K562 (cell line): ENCODE measurements around the gene C2orf92. TPM values are rescaled to one million over a fixed set of nuclear protein-coding genes. Genes with fewer than 3 reads are reported as not detected.

Experiments
- ATAC-seq: fragments of 200-7000 bp; cut with Tn5 transposase; 3 replicates; pipeline ENCODE4 v1.9.1; 2020; ENCODE audit warnings: moderate library complexity
- BruUV-seq: library from RNA; stranded (reverse); fragments of 400-500 nt; replicated peaks from 2 replicates; lab custom pipeline; 2021; lab: Mats Ljungman, UMichigan
- CTCF ChIA-PET: fragments of 300-600 bp; formaldehyde crosslinking; extraction: SDS; loops from one replicate; lab custom pipeline; 2021; ENCODE audit warnings: low intra/inter-chr PET ratio; lab: Yijun Ruan, JAX
- POLR2A ChIA-PET: fragments of 300-600, 350-650 bp; sonication (Branson Sonifier 250); formaldehyde crosslinking; extraction: SDS; loops from one replicate; lab custom pipeline; 2021; ENCODE audit warnings: antibody characterized with exemption, inconsistent platforms; lab: Yijun Ruan, JAX
- DNase-seq, 4 experiments: peaks; one replicate each; pipeline versions ENCODE4 v3.0.0 to v3.0.0-alpha.2; 2011 to 2018; ENCODE audit warnings: low spot score in 3 of 4, mixed read lengths in 3 of 4; ENCODE audit errors: extremely low read depth in 1 of 4
- FAIRE-seq: peaks from 2 replicates; lab custom pipeline; 2011; peaks lifted over from hg19 to GRCh38; lab: Jason Lieb, UNC
- H2AFZ ChIP-seq: 2 replicates; pipeline ENCODE4 v1.6.0; 2011; ENCODE audit warnings: low read depth, low read length, control low read depth, inconsistent platforms
- H3K27ac ChIP-seq: fragments of 200-600 bp; 3 replicates; pipeline ENCODE4 v1.8.0; 2011; ENCODE audit warnings: low read depth, mild to moderate bottlenecking, control low read depth, inconsistent platforms, low read length, moderate library complexity, mixed read lengths; ENCODE audit errors: extremely low read depth
- H3K27me3 ChIP-seq, 2 experiments: fragments of 300-600 bp in 1 of 2; 2 replicates in 1 of 2; 3 replicates in 1 of 2; pipeline versions ENCODE4 v1.6.0 to v1.8.0; 2011; ENCODE audit warnings: inconsistent platforms in 2 of 2, low read length in 2 of 2, mild to moderate bottlenecking in 1 of 2, mixed read lengths in 1 of 2, moderate library complexity in 1 of 2; ENCODE audit not compliant: control insufficient read depth in 2 of 2, insufficient read depth in 2 of 2
- H3K36me3 ChIP-seq: fragments of 300-600 bp; 3 replicates; pipeline ENCODE4 v1.8.0; 2011; ENCODE audit warnings: mild to moderate bottlenecking, low read length, inconsistent platforms; ENCODE audit not compliant: control insufficient read depth, insufficient read depth
- H3K4me1 ChIP-seq, 2 experiments: fragments of 200-600 bp in 1 of 2; replicated peaks in 1 of 2; 2 replicates in 1 of 2; 3 replicates in 1 of 2; pipeline versions ENCODE4 v1.5.1 to v1.8.0; 2011; ENCODE audit warnings: inconsistent platforms in 2 of 2, low read length in 2 of 2, mild to moderate bottlenecking in 1 of 2, mixed read lengths in 1 of 2, moderate library complexity in 1 of 2; ENCODE audit not compliant: control insufficient read depth in 2 of 2, insufficient read depth in 2 of 2
- H3K4me2 ChIP-seq: 2 replicates; pipeline ENCODE4 v1.6.1; 2011; ENCODE audit warnings: low read length, control low read depth, inconsistent platforms, mixed read lengths; ENCODE audit not compliant: insufficient read depth
- H3K4me3 ChIP-seq: fragments of 200-600 bp; sonication (generic), shearing (Covaris generic); 2 replicates; pipeline ENCODE4 v1.5.1; 2016; ENCODE audit warnings: control low read depth, inconsistent platforms
- H3K79me2 ChIP-seq: fragments of 200-600 bp; 3 replicates; pipeline ENCODE4 v1.8.0; 2011; ENCODE audit warnings: low read length, inconsistent platforms; ENCODE audit not compliant: control insufficient read depth, insufficient read depth
- H3K9ac ChIP-seq, 2 experiments: 2 replicates each; pipeline versions ENCODE4 v1.6.0 to v1.6.1; 2011; ENCODE audit warnings: low read depth in 2 of 2, low read length in 2 of 2, control low read depth in 1 of 2, inconsistent platforms in 1 of 2, mild to moderate bottlenecking in 1 of 2, mixed read lengths in 1 of 2; ENCODE audit not compliant: insufficient read depth in 1 of 2
- H3K9me1 ChIP-seq: one replicate; pipeline ENCODE4 v1.6.0; 2011; ENCODE audit warnings: inconsistent platforms, mild to moderate bottlenecking, low read length, moderate library complexity; ENCODE audit not compliant: control insufficient read depth, insufficient read depth
- H3K9me3 ChIP-seq: replicated peaks from 2 replicates; pipeline ENCODE4 v1.5.1; 2011; ENCODE audit warnings: low read depth, low read length, inconsistent platforms; ENCODE audit not compliant: control insufficient read depth, insufficient read depth
- H4K20me1 ChIP-seq: replicated peaks from 2 replicates; pipeline ENCODE4 v1.6.1; 2011; ENCODE audit warnings: low read length, inconsistent platforms, mixed read lengths; ENCODE audit not compliant: control insufficient read depth, insufficient read depth
- CGGBP1 ChIP-seq: fragments of 250-450 bp; sonication (Bioruptor Pico); IDR thresholded peaks from 2 replicates; pipeline ENCODE4 v1.9.0; 2021; ENCODE audit warnings: mild to moderate bottlenecking
- E2F8 ChIP-seq: fragments of 450-650 bp; IDR thresholded peaks from 2 replicates; pipeline ENCODE4 v1.7.1; 2018; ENCODE audit warnings: mild to moderate bottlenecking, low read depth; ENCODE audit not compliant: partially characterized antibody
- ELF1 ChIP-seq: fragments of 200-800 bp; sonication (Bioruptor generic); IDR thresholded peaks from 2 replicates; pipeline ENCODE4 v1.6.1; 2016; ENCODE audit warnings: missing genetic modification characterization, missing compliant biosample characterization
- HSF4 ChIP-seq: fragments of 250-450 bp; sonication (Bioruptor Pico); IDR thresholded peaks from 2 replicates; pipeline ENCODE4 v2.1.2; 2022; ENCODE audit warnings: mild to moderate bottlenecking, moderate library complexity, borderline replicate concordance
- MCM3 ChIP-seq: fragments of 450-650 bp; IDR thresholded peaks from 2 replicates; pipeline ENCODE4 v1.6.1; 2016
- MNT ChIP-seq, 2 experiments: fragments of 450-650 bp; conservative IDR thresholded peaks; 2 replicates each; pipeline ENCODE4 v1.6.1; 2017; ENCODE audit warnings: mild to moderate bottlenecking in 2 of 2, moderate library complexity in 2 of 2
- PHB ChIP-seq: fragments of 250-450 bp; sonication (Bioruptor Pico); IDR thresholded peaks from 2 replicates; pipeline ENCODE4 v1.5.0; 2021
- PHB2 ChIP-seq: fragments of 450-650 bp; IDR thresholded peaks from 2 replicates; pipeline ENCODE4 v1.6.1; 2017; ENCODE audit warnings: low read depth
- SIN3B ChIP-seq: fragments of 450-650 bp; IDR thresholded peaks from 2 replicates; pipeline ENCODE4 v1.6.1; 2017; ENCODE audit warnings: low read depth, mild to moderate bottlenecking, moderate library complexity
- TFAM ChIP-seq: fragments of 250-450 bp; sonication (Bioruptor Pico); conservative IDR thresholded peaks from 2 replicates; pipeline ENCODE4 v1.5.0; 2021; ENCODE audit warnings: mild to moderate bottlenecking, moderate library complexity
- ZNF23 ChIP-seq: fragments of 250-450 bp; sonication (Bioruptor Pico); IDR thresholded peaks from 2 replicates; pipeline ENCODE4 v1.4.0; 2020; ENCODE audit warnings: mild to moderate bottlenecking
- whole genome bisulfite sequencing: fragments of 100-300 bp; shearing (Covaris generic); methylation state at CpG from one replicate; pipeline ENCODE4 v1.1.6; 2016; ENCODE audit warnings: low coverage, mixed read lengths; ENCODE audit not compliant: insufficient coverage; ENCODE audit errors: missing lambda C conversion rate; 5-methylcytosine and 5-hydroxymethylcytosine counted together
- in situ Hi-C: fragments of 300-500 bp; cut with MboI; formaldehyde crosslinking; loops from 4 replicates; pipeline ENCODE4 v1.15.0; 2018; ENCODE audit warnings: inconsistent platforms, mixed read lengths
- intact Hi-C: fragments of 100-400 bp; cut with micrococcal nuclease; formaldehyde crosslinking; loops from 2 replicates; pipeline ENCODE4 v1.14.2; 2022
- polyA plus RNA-seq, 8 experiments: library from polyadenylated mRNA; depleted of rRNA in 4 of 8; stranded (reverse) in 5 of 8; unstranded in 3 of 8; fragments of >200 nt; fragmentation: Nextera tagmentation in 2 of 8; fragmentation: Illumina TruSeq in 1 of 8; extraction: Ambion mirVana in 2 of 8; extraction: Trizol in 1 of 8; gene quantifications; 2 replicates each; pipeline versions ENCODE4 v1.2.1 to v1.2.3, GENCODE V29; 2011 to 2014; ENCODE audit warnings: inconsistent platforms in 1 of 8, missing spikeins in 1 of 8
- total RNA-seq, 7 experiments: library from RNA; depleted of rRNA in 6 of 7; stranded (reverse); fragments of >200 nt in 6 of 7; fragmentation: Illumina TruSeq in 2 of 7; extraction: Trizol in 2 of 7; gene quantifications; 2 replicates each; pipeline versions ENCODE4 v1.2.1 to v1.2.3, GENCODE V29; 2011 to 2021; ENCODE audit warnings: low replicate concordance in 1 of 7

C2orf92 gene
- total and polyA plus RNA-seq, 9 of the 15 experiments (the other 6 are each of a cell fraction or from before 2014, with no cell fraction given) = 0.65 to 6.8 (median 3.6) TPM

GRCh38 chr2:97706708-97707345 lies 37.3 kb downstream of the C2orf92 start:
- ChIA-PET POLR2A (interaction anchor here (0.6 kb wide), 1 partner anchor 93 kb away, joined by 3 read pairs; no protein-coding TSS in a partner anchor), CTCF (no interaction called here)
- H4K20me1 ChIP-seq = no peaks in the 10 kb centered on the region
- no peaks in the 10 kb centered on the region for H3K9me1 ChIP-seq
- no peak overlapping the region for H3K4me2 ChIP-seq
- H2AFZ ChIP-seq = no peak overlapping the region
- H3K27ac ChIP-seq = no peak overlapping the region
- H3K9ac ChIP-seq = no peak overlapping the region; a peak in 1 of 4 replicates
- ATAC-seq (no peak), DNase-seq (no peak), FAIRE-seq (no peak)
- H3K9me3 ChIP-seq = no peaks in the 10 kb centered on the region; the same call in 1 of the 2 replicates
- no peak overlapping the region for H3K4me3 ChIP-seq
- H3K79me2 ChIP-seq = no peaks in the 10 kb centered on the region
- intact Hi-C loops (loop anchor here (10.0 kb wide), 1 partner anchor 678 kb away; no protein-coding TSS in a partner anchor), in situ Hi-C loops (no loop called here)
- H3K36me3 ChIP-seq = no peaks in the 10 kb centered on the region
- 70% methylated on average over 3 of the region's 11 CpGs for WGBS
- no TSS peak for BruUV-seq
- H3K27me3 ChIP-seq = no peaks in the 10 kb centered on the region
- no peak for TF ChIP-seq ZNF23 (CRISPR knock-in tag)
- TF ChIP-seq CGGBP1 (CRISPR knock-in tag) = no peak
- no peak for TF ChIP-seq MNT (conservative IDR thresholded peaks at IDR 0.05)
- no peak for TF ChIP-seq PHB
- no peak for TF ChIP-seq SIN3B
- TF ChIP-seq TFAM = no peak
- no peak for TF ChIP-seq ELF1 (tag)
- no peak for TF ChIP-seq PHB2
- no peak for TF ChIP-seq HSF4 (CRISPR knock-in tag)
- TF ChIP-seq E2F8 = no peak
- no peak for TF ChIP-seq MCM3
- H3K4me1 ChIP-seq = peaks cover 16 to 25% of the 10 kb centered on the region in 2 experiments
